NB4 (cell line): Measurements from ENCODE around the gene CAMK4.

ENCODE experiments used
- DNase-seq: peaks from one replicate; pipeline ENCODE4 v3.0.0; 2010; ENCODE audit warnings: low read depth
- H3K4me3 ChIP-seq: one replicate; pipeline ENCODE4 v1.5.1; 2011; ENCODE audit warnings: mild to moderate bottlenecking, low read depth, low read length, moderate library complexity
- MYC ChIP-seq: IDR thresholded peaks from 2 replicates; pipeline ENCODE4 v1.6.1; 2011; ENCODE audit warnings: low read depth, low read length
- POLR2A ChIP-seq: IDR thresholded peaks from 2 replicates; pipeline ENCODE4 v1.6.1; 2011; ENCODE audit warnings: mild to moderate bottlenecking; ENCODE audit not compliant: insufficient read length; ENCODE audit errors: extremely low read depth
- TF ChIP-seq, protein P1 (sequence below): IDR thresholded peaks from one replicate; pipeline ENCODE4 v1.5.1; 2012; ENCODE audit warnings: low read depth, low read length
- TF ChIP-seq, protein P2 (sequence below): IDR thresholded peaks from 2 replicates; pipeline ENCODE4 v1.6.1; 2011; ENCODE audit warnings: low read depth, low read length

Gene CAMK4

DNA sequence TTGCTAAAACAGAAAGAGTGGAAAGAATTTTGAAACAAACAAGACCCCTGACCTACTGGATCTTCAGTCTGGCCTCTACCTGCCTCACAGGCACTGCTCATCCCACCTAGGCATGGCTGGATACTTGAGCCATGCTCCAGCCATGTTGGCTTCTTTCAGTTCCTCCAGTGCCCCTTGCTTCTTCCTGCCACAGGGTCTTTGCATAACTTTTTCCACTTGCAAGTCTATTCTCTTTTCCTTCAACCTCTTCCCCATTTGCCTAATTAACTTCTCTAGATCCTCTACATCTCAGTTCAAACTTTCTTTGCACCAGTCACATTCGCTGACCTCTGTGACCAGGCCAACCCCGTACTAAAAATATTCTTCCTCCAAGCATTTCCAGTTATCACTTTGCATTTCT lies 237.8 kb downstream of the CAMK4 start:
- H3K4me3 ChIP-seq = no peak overlapping the region
- TF ChIP-seq POLR2A = no peak
- TF ChIP-seq, protein P1, sequence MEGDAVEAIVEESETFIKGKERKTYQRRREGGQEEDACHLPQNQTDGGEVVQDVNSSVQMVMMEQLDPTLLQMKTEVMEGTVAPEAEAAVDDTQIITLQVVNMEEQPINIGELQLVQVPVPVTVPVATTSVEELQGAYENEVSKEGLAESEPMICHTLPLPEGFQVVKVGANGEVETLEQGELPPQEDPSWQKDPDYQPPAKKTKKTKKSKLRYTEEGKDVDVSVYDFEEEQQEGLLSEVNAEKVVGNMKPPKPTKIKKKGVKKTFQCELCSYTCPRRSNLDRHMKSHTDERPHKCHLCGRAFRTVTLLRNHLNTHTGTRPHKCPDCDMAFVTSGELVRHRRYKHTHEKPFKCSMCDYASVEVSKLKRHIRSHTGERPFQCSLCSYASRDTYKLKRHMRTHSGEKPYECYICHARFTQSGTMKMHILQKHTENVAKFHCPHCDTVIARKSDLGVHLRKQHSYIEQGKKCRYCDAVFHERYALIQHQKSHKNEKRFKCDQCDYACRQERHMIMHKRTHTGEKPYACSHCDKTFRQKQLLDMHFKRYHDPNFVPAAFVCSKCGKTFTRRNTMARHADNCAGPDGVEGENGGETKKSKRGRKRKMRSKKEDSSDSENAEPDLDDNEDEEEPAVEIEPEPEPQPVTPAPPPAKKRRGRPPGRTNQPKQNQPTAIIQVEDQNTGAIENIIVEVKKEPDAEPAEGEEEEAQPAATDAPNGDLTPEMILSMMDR = no peak
- TF ChIP-seq, protein P2, sequence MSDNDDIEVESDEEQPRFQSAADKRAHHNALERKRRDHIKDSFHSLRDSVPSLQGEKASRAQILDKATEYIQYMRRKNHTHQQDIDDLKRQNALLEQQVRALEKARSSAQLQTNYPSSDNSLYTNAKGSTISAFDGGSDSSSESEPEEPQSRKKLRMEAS = no peak
- no peak for TF ChIP-seq MYC
- DNase-seq = no peak

DNA sequence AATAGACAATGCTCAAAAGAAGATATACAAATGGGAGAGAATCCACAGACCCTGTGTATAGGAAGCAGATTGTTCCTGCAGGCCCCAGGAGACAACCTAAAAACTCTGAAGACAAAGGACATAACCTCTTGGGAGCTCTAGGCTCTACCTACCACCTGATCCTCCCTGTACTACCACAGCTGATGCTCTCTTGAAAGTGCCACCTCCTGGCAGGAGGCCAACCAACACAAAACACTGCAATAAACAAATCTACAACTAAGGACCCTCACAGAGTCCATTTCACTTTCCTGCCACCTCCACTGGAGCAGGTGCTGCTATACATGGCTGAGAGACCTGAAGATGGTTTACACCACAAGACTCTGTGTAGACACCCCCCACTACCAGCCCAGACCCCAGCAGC lies 239.1 kb downstream of the CAMK4 start:
- TF ChIP-seq, protein P1 = no peak
- TF ChIP-seq MYC = no peak
- no peak for TF ChIP-seq POLR2A
- TF ChIP-seq, protein P2 = no peak
- no peak for DNase-seq
- no peak overlapping the region for H3K4me3 ChIP-seq

DNA sequence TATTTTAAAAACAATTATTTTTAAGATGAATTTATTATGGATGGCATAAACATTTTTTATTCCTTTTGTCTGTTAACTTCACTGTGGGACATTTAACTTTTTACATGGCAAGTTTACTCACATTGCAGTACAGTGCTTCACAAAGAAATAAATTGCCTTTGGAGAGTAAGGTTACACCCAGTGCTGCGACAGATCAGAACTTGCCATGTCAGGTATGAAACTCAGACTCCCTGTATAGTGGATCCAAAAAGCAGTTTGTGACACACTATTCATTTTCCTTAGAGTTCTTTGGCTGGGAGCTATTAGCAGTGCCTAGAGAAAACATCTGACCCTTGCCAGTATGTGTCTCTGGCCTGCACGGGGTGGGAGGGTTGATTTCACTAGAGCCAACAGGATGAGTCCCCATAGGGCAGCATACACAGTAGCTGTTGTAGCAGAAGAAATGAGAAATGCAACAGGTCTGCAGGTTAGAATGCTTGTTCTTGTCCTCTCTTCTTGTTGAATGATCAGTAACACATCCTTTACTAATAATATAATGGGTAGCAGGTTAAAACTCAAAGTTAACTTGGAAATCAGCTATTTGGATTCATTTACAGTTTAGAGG lies 245.2 kb downstream of the CAMK4 start:
- no peak overlapping the region for H3K4me3 ChIP-seq
- no peak for DNase-seq
- TF ChIP-seq, protein P2 = no peak
- no peak for TF ChIP-seq POLR2A
- TF ChIP-seq MYC = no peak
- TF ChIP-seq, protein P1 = no peak

DNA sequence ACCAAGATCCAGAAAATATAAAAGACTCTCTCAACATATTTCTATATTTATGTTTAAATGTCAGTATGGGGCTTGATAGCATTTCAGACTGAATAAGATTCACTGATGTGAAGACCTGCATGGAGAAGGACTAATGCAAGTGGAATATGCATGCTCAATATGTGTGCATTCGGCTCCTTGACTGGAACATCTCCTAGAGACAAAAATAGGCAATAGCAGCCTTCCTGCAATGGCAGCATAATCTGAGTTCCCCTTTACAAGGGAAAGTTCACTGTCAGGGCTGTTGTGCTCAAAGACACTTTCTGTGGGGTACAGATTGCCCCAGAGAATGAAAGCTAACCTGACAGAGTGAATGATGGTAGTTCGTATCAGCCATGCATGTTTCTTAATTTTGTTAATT lies 245.7 kb downstream of the CAMK4 start:
- H3K4me3 ChIP-seq = no peak overlapping the region
- DNase-seq = peak; percentile 11
- TF ChIP-seq, protein P1 = peak; percentile 9
- TF ChIP-seq POLR2A = no peak

DNA sequence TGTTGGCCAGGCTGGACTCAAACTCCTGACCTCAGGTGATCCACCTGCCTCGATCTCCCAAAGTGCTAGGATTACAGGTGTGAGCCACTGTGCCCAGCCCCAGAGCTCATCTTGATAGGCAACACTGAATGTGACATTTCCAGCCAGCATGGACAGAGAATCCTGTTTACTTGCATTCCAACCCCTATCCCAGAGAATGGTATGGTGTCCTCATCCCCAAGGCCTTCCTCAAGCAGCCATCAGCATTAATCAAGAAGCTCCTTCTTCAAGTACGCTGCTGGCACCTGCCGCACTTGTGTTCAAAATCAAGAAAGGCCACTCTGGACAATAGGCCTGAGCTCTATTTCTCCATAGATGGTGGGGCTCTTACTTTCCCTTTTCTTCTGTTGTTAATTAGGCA lies 247.9 kb downstream of the CAMK4 start:
- TF ChIP-seq, protein P1 = no peak
- H3K4me3 ChIP-seq = no peak overlapping the region
- DNase-seq = peak; percentile 4

DNA sequence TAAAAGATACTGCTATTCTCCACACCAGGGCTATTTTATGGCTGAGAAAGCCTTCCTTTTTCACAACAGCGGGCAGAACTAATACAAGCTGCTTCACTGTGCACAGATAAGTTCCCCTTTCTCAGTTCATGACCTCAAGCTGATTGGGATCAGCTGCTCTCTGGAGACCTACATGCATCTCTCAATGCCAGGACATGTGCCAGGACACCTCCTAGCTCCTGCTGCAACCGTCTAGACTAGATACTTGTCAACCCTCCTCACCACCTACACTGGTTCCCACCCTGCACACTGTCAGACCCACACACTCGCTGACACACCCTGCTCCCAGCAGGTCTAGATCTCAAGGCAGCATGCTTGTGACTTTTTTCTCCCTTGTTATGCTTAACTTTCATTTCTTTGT lies 248.4 kb downstream of the CAMK4 start:
- DNase-seq = peak; percentile 82
- TF ChIP-seq POLR2A (no peak), MYC (0 out of 2 replicates have a peak, but pooled peaks have one; percentile 30)
- TF ChIP-seq, protein P2 = peak; percentile 69
- TF ChIP-seq, protein P1 = no peak
- H3K4me3 ChIP-seq = no peak overlapping the region
